H9 (cell line): ENCODE results near the gene IQGAP3. TPM values are rescaled to one million over a fixed set of nuclear protein-coding genes. Genes with fewer than 3 reads are reported as not detected.

ENCODE experiments used
- DNase-seq: peaks from one replicate; pipeline ENCODE4 v3.0.0-alpha.2; 2017
- H2AFZ ChIP-seq: one replicate; pipeline ENCODE4 v1.6.1; 2013; ENCODE audit warnings: mild to moderate bottlenecking, low read length, control low read depth, moderate library complexity
- H2AK5ac ChIP-seq: 2 replicates; pipeline ENCODE4 v1.6.1; 2013; ENCODE audit warnings: low read length, control low read depth, mixed read lengths; ENCODE audit not compliant: insufficient read length
- H2BK120ac ChIP-seq: one replicate; pipeline ENCODE4 v1.6.1; 2013; ENCODE audit warnings: low read depth, mild to moderate bottlenecking, low read length, control low read depth, inconsistent platforms; ENCODE audit not compliant: poor library complexity, severe bottlenecking
- H2BK12ac ChIP-seq: 2 replicates; pipeline ENCODE4 v1.6.1; 2013; ENCODE audit warnings: low read length, control low read depth, mixed read lengths, low read depth; ENCODE audit not compliant: insufficient read length
- H2BK15ac ChIP-seq: 2 replicates; pipeline ENCODE4 v1.6.1; 2013; ENCODE audit warnings: low read depth, low read length, control low read depth
- H2BK20ac ChIP-seq: one replicate; pipeline ENCODE4 v1.6.1; 2013; ENCODE audit warnings: low read depth, mild to moderate bottlenecking, low read length, control low read depth, inconsistent platforms; ENCODE audit not compliant: poor library complexity, severe bottlenecking
- H2BK5ac ChIP-seq: 2 replicates; pipeline ENCODE4 v1.6.1; 2013; ENCODE audit warnings: low read length, control low read depth, mixed read lengths; ENCODE audit not compliant: insufficient read length
- H3K14ac ChIP-seq: 2 replicates; pipeline ENCODE4 v1.6.1; 2013; ENCODE audit warnings: low read length, control low read depth; ENCODE audit not compliant: insufficient read depth
- H3K18ac ChIP-seq: 2 replicates; pipeline ENCODE4 v1.6.1; 2013; ENCODE audit warnings: low read depth, mild to moderate bottlenecking, mixed read lengths, low read length, control low read depth; ENCODE audit not compliant: insufficient read length
- H3K23ac ChIP-seq: 2 replicates; pipeline ENCODE4 v1.6.1; 2013; ENCODE audit warnings: low read length, control low read depth, mixed read lengths, low read depth; ENCODE audit not compliant: insufficient read length
- H3K23me2 ChIP-seq: 2 replicates; pipeline ENCODE4 v1.6.1; 2013; ENCODE audit warnings: low read depth, mild to moderate bottlenecking, mixed read lengths, low read length, control low read depth; ENCODE audit not compliant: insufficient read length, poor library complexity, severe bottlenecking
- H3K27ac ChIP-seq: 2 replicates; pipeline ENCODE4 v1.5.1; 2013; ENCODE audit warnings: low read length, control low read depth, mixed read lengths, low read depth; ENCODE audit not compliant: insufficient read length
- H3K27me3 ChIP-seq: 2 replicates; pipeline ENCODE4 v1.6.1; 2013; ENCODE audit warnings: low read length, control low read depth, inconsistent platforms; ENCODE audit not compliant: insufficient read depth
- H3K4ac ChIP-seq: 2 replicates; pipeline ENCODE4 v1.6.1; 2013; ENCODE audit warnings: low read depth, mild to moderate bottlenecking, control low read depth, inconsistent platforms, low read length, moderate library complexity
- H3K4me1 ChIP-seq: 2 replicates; pipeline ENCODE4 v1.6.1; 2013; ENCODE audit warnings: low read length, control low read depth, inconsistent platforms; ENCODE audit not compliant: insufficient read depth
- H3K4me2 ChIP-seq: 2 replicates; pipeline ENCODE4 v1.6.1; 2013; ENCODE audit warnings: low read length, control low read depth, mixed read lengths; ENCODE audit not compliant: insufficient read length, insufficient read depth
- H3K56ac ChIP-seq: 2 replicates; pipeline ENCODE4 v1.6.1; 2013; ENCODE audit warnings: low read depth, mild to moderate bottlenecking, mixed read lengths, low read length, control low read depth; ENCODE audit not compliant: insufficient read length
- H3K79me1 ChIP-seq: 2 replicates; pipeline ENCODE4 v1.6.1; 2013; ENCODE audit warnings: low read depth, mild to moderate bottlenecking, moderate library complexity, low read length, control low read depth, inconsistent platforms; ENCODE audit not compliant: insufficient read depth, poor library complexity, severe bottlenecking
- H3K79me2 ChIP-seq: 2 replicates; pipeline ENCODE4 v1.6.1; 2013; ENCODE audit warnings: low read length, control low read depth, inconsistent platforms; ENCODE audit not compliant: insufficient read depth
- H3K9ac ChIP-seq: 2 replicates; pipeline ENCODE4 v1.6.1; 2013; ENCODE audit warnings: low read length, control low read depth, mixed read lengths; ENCODE audit not compliant: insufficient read length; ENCODE audit errors: extremely low read depth
- H3K9me3 ChIP-seq: one replicate; pipeline ENCODE4 v1.6.1; 2013; ENCODE audit warnings: low read depth, low read length, inconsistent platforms; ENCODE audit not compliant: control insufficient read depth
- H3T11ph ChIP-seq: one replicate; pipeline ENCODE4 v1.6.1; 2013; ENCODE audit warnings: mild to moderate bottlenecking, low read length, control low read depth, inconsistent platforms
- H4K20me1 ChIP-seq: one replicate; pipeline ENCODE4 v1.6.1; 2013; ENCODE audit not compliant: control insufficient read depth, insufficient read length, insufficient read depth
- H4K5ac ChIP-seq: 2 replicates; pipeline ENCODE4 v1.6.1; 2013; ENCODE audit warnings: low read depth, mild to moderate bottlenecking, mixed read lengths, low read length, control low read depth; ENCODE audit not compliant: insufficient read length
- H4K8ac ChIP-seq: replicated peaks from 2 replicates; pipeline ENCODE4 v1.6.1; 2013; ENCODE audit warnings: low read length, control low read depth, mixed read lengths, low read depth; ENCODE audit not compliant: insufficient read length
- H4K91ac ChIP-seq: 2 replicates; pipeline ENCODE4 v1.6.1; 2013; ENCODE audit warnings: low read depth, mild to moderate bottlenecking, moderate library complexity, mixed read lengths, low read length, control low read depth; ENCODE audit not compliant: insufficient read length
- H3K27ac Mint-ChIP-seq, 3 experiments: 2 replicates in 2 of 3; 3 replicates in 1 of 3; pipeline ENCODE4 v1.8.0; 2020 to 2021; ENCODE audit warnings: mixed read lengths in 3 of 3, mild to moderate bottlenecking in 1 of 3, moderate library complexity in 1 of 3
- H3K27me3 Mint-ChIP-seq: 2 replicates; pipeline ENCODE4 v1.8.0; 2021; ENCODE audit warnings: low read depth, mild to moderate bottlenecking, moderate library complexity, mixed read lengths
- H3K36me3 Mint-ChIP-seq, 3 experiments: 2 replicates in 2 of 3; 3 replicates in 1 of 3; pipeline ENCODE4 v1.8.0; 2020 to 2021; ENCODE audit warnings: low read depth in 3 of 3, mixed read lengths in 3 of 3; ENCODE audit not compliant: insufficient read depth in 1 of 3
- H3K4me1 Mint-ChIP-seq, 2 experiments: 2 replicates each; pipeline ENCODE4 v1.8.0; 2020; ENCODE audit warnings: mixed read lengths in 2 of 2
- H3K4me3 Mint-ChIP-seq, 2 experiments: 2 replicates in 1 of 2; 3 replicates in 1 of 2; pipeline ENCODE4 v1.8.0; 2020 to 2021; ENCODE audit warnings: mild to moderate bottlenecking in 2 of 2, mixed read lengths in 2 of 2, moderate library complexity in 1 of 2
- H3K9me3 Mint-ChIP-seq, 2 experiments: 2 replicates in 1 of 2; 3 replicates in 1 of 2; pipeline ENCODE4 v1.8.0; 2020; ENCODE audit warnings: mild to moderate bottlenecking in 2 of 2, mixed read lengths in 2 of 2, moderate library complexity in 1 of 2
- CTCF ChIP-seq: fragments of 200-600 bp; sonication (generic); conservative IDR thresholded peaks from 3 replicates; pipeline ENCODE4 v1.8.0; 2021; ENCODE audit warnings: antibody characterized with exemption, mild to moderate bottlenecking
- WGBS: extraction: QIAGEN DNeasy Blood & Tissue Kit; methylation state at CpG from one replicate; pipeline ENCODE4 v1.1.7; 2013; ENCODE audit warnings: missing lambda C conversion rate, low lambda C conversion rate, mixed read lengths; ENCODE audit not compliant: insufficient read length; ENCODE audit errors: extremely low coverage; 5-methylcytosine and 5-hydroxymethylcytosine counted together
- total RNA-seq: library from RNA; stranded (reverse); gene quantifications from 2 replicates; pipeline ENCODE4 v1.2.1, GENCODE V29; 2021

IQGAP3 gene
- total RNA-seq, 1 experiment from 2014 or later: 24.5 TPM

GRCh38 chr1:156485984-156486383, 86.4 kb downstream of the IQGAP3 start:
- Histone ChIP-seq H2AFZ (no peak overlapping the region), H2BK20ac (no peak overlapping the region), H3K56ac (no peak overlapping the region), H2BK12ac (no peak overlapping the region), H3K9me3 (no peaks in the 10 kb centered on the region), H3K9ac (no peak overlapping the region), H4K5ac (no peak overlapping the region), H4K20me1 (no peaks in the 10 kb centered on the region), H3K4me1 (peaks cover 16% of the 10 kb centered on the region), H3K14ac (no peak overlapping the region), H2BK5ac (no peak overlapping the region), H3K27me3 (no peaks in the 10 kb centered on the region), H4K91ac (no peak overlapping the region), H3K27ac (no peak overlapping the region), H3K79me1 (no peaks in the 10 kb centered on the region), H2BK120ac (no peak overlapping the region), H2BK15ac (no peak overlapping the region), H3K4ac (no peak overlapping the region), H4K8ac (no peak overlapping the region), H3K79me2 (no peaks in the 10 kb centered on the region; the same call in 1 of the 2 replicates), H3K23ac (no peak overlapping the region), H3K4me2 (no peak overlapping the region), H3T11ph (no peak overlapping the region), H3K23me2 (no peaks in the 10 kb centered on the region), H3K18ac (no peak overlapping the region), H2AK5ac (no peak overlapping the region)
- no CpG with 5 or more reads among the region's 3 CpGs for WGBS
- Mint-ChIP-seq H3K4me1 (peaks cover 40 to 51% of the 10 kb centered on the region in 2 experiments), H3K27me3 (no peaks in the 10 kb centered on the region), H3K27ac (no peak overlapping the region; a peak in 1 of 7 replicates), H3K9me3 (no peaks in the 10 kb centered on the region; a peak in 1 of 5 replicates), H3K4me3 (no peak overlapping the region), H3K36me3 (peaks cover 3 to 17% (median 14%) of the 10 kb centered on the region in 3 experiments; a peak in 6 of 7 replicates)
- no peak for DNase-seq
- TF ChIP-seq CTCF: no peak
